Loucy (cell line): ENCODE data around the gene NDUFAF8.

Experiments used
- CTCF ChIP-seq: fragments of 200-600 bp; sonication (generic); conservative IDR thresholded peaks from 2 replicates; pipeline ENCODE4 v1.5.1; 2014; ENCODE audit warnings: mild to moderate bottlenecking, antibody characterized with exemption, low read length
- EZH2phosphoT487 ChIP-seq: fragments of 200-600 bp; IDR thresholded peaks from 2 replicates; pipeline ENCODE4 v1.6.1; 2018; ENCODE audit warnings: antibody characterized with exemption, mild to moderate bottlenecking, moderate library complexity, borderline replicate concordance

GRCh38 chr17:81232616-81233241 is 6.4 kb upstream of the NDUFAF8 start:
- TF ChIP-seq EZH2phosphoT487 (no peak), CTCF (no peak)
